HepG2 (cell line): ENCODE measurements around the gene PLXNA4. TPM values are rescaled to one million over a fixed set of nuclear protein-coding genes. Genes with fewer than 3 reads are reported as not detected.

Experiments used
- ATAC-seq: fragments of 200-7000 bp; cut with Tn5 transposase; 3 replicates; pipeline ENCODE4 v1.9.1; 2020; ENCODE audit warnings: mild to moderate bottlenecking, moderate library complexity
- BruUV-seq: library from RNA; stranded (reverse); fragments of 400-500 nt; replicated peaks from 2 replicates; lab custom pipeline; 2021; lab: Mats Ljungman, UMichigan
- CTCF ChIA-PET: fragments of 300-600 bp; formaldehyde crosslinking; extraction: SDS; loops from one replicate; lab custom pipeline; 2021; ENCODE audit warnings: low total read pairs, inconsistent platforms, low intra/inter-chr PET ratio; lab: Yijun Ruan, JAX
- POLR2A ChIA-PET: fragments of 350-600 bp; sonication (Branson Sonifier 250); formaldehyde crosslinking; loops from one replicate; lab custom pipeline; 2020; ENCODE audit warnings: antibody characterized with exemption, inconsistent platforms; lab: Yijun Ruan, JAX
- DNase-seq: peaks from one replicate; pipeline ENCODE4 v3.0.0-alpha.2; 2015; ENCODE audit warnings: low spot score
- FAIRE-seq: peaks from 3 replicates; lab custom pipeline; 2011; peaks lifted over from hg19 to GRCh38; lab: Jason Lieb, UNC
- H2AFZ ChIP-seq: one replicate; pipeline ENCODE4 v1.6.1; 2011; ENCODE audit warnings: low read length, inconsistent platforms
- H3K27ac ChIP-seq: fragments of 300-600 bp; 3 replicates; pipeline ENCODE4 v1.8.0; 2011; ENCODE audit warnings: mixed run types, mild to moderate bottlenecking, mixed read lengths, low read length, inconsistent platforms; ENCODE audit not compliant: insufficient read depth; ENCODE audit errors: extremely low read length
- H3K27me3 ChIP-seq, 2 experiments: fragments of 200-600 bp in 1 of 2; 2 replicates in 1 of 2; 3 replicates in 1 of 2; pipeline versions ENCODE4 v1.6.0 to v1.8.0; 2011; ENCODE audit warnings: low read length in 2 of 2, mild to moderate bottlenecking in 2 of 2, moderate library complexity in 2 of 2, inconsistent platforms in 1 of 2; ENCODE audit not compliant: insufficient read depth in 2 of 2, control insufficient read depth in 1 of 2
- H3K36me3 ChIP-seq, 2 experiments: fragments of 200-600 bp in 1 of 2; replicated peaks in 1 of 2; 2 replicates in 1 of 2; 3 replicates in 1 of 2; pipeline versions ENCODE4 v1.5.1 to v1.8.0; 2011; ENCODE audit warnings: low read length in 2 of 2, inconsistent platforms in 1 of 2; ENCODE audit not compliant: insufficient read depth in 2 of 2, control insufficient read depth in 1 of 2
- H3K4me1 ChIP-seq: 2 replicates; pipeline ENCODE4 v1.5.1; 2012; ENCODE audit warnings: low read length, inconsistent platforms; ENCODE audit not compliant: insufficient read depth
- H3K4me2 ChIP-seq: 2 replicates; pipeline ENCODE4 v1.6.0; 2011; ENCODE audit warnings: low read depth, low read length, inconsistent platforms
- H3K4me3 ChIP-seq, 3 experiments: fragments of 200-600 bp in 1 of 3; sonication (generic), shearing (Covaris generic) in 1 of 3; replicated peaks in 1 of 3; 2 replicates each; pipeline ENCODE4 v1.5.1; 2011 to 2016; ENCODE audit warnings: low read length in 3 of 3, inconsistent platforms in 2 of 3, low read depth in 2 of 3, mild to moderate bottlenecking in 2 of 3, control low read depth in 1 of 3, mixed read lengths in 1 of 3; ENCODE audit not compliant: insufficient read depth in 1 of 3
- H3K79me2 ChIP-seq: one replicate; pipeline ENCODE4 v1.6.1; 2011; ENCODE audit warnings: low read length, inconsistent platforms; ENCODE audit not compliant: insufficient read depth
- H3K9ac ChIP-seq: 2 replicates; pipeline ENCODE4 v1.6.0; 2011; ENCODE audit warnings: mild to moderate bottlenecking, low read depth, low read length, inconsistent platforms; ENCODE audit not compliant: insufficient read depth
- H3K9me3 ChIP-seq: 2 replicates; pipeline ENCODE4 v1.5.1; 2012; ENCODE audit warnings: mild to moderate bottlenecking, low read length
- H4K20me1 ChIP-seq: 2 replicates; pipeline ENCODE4 v1.6.0; 2011; ENCODE audit warnings: inconsistent platforms, mild to moderate bottlenecking, low read length, moderate library complexity; ENCODE audit not compliant: insufficient read depth
- CBX2 ChIP-seq, 2 experiments: fragments of 200-600 bp in 1 of 2; sonication (generic); formaldehyde crosslinking in 1 of 2; IDR thresholded peaks; 2 replicates each; pipeline versions ENCODE4 v1.7.0 to v1.8.1; 2018 to 2022; ENCODE audit warnings: low read depth in 2 of 2, low read length in 1 of 2, mild to moderate bottlenecking in 1 of 2, missing genetic modification reagents in 1 of 2
- NR1H2 ChIP-seq: sonication (generic); formaldehyde crosslinking; IDR thresholded peaks from 2 replicates; pipeline ENCODE4 v1.8.1; 2022; ENCODE audit warnings: low read depth, missing genetic modification reagents, borderline replicate concordance
- SOX5 ChIP-seq: IDR thresholded peaks from 2 replicates; pipeline ENCODE4 v1.6.1; 2016; ENCODE audit warnings: borderline replicate concordance
- ZBTB37 ChIP-seq: sonication (generic); formaldehyde crosslinking; IDR thresholded peaks from 2 replicates; pipeline ENCODE4 v1.4.0; 2020; ENCODE audit warnings: mild to moderate bottlenecking, missing genetic modification reagents
- ZNF138 ChIP-seq: sonication (generic); formaldehyde crosslinking; IDR thresholded peaks from 2 replicates; pipeline ENCODE4 v1.5.0; 2020; ENCODE audit warnings: mild to moderate bottlenecking, low read depth, missing genetic modification reagents
- ZNF3 ChIP-seq: IDR thresholded peaks from 2 replicates; pipeline ENCODE4 v1.7.0; 2017; ENCODE audit warnings: inconsistent platforms
- ZNF704 ChIP-seq: sonication (generic); formaldehyde crosslinking; IDR thresholded peaks from 2 replicates; pipeline ENCODE4 v1.8.1; 2023; ENCODE audit warnings: mild to moderate bottlenecking, inconsistent platforms, moderate library complexity, missing genetic modification reagents, borderline replicate concordance
- WGBS: methylation state at CpG from one replicate; pipeline ENCODE4 v1.1.6; 2017; ENCODE audit warnings: low lambda C conversion rate; 5-methylcytosine and 5-hydroxymethylcytosine counted together
- in situ Hi-C: cut with HindIII; loops from 2 replicates; pipeline ENCODE4 v1.10.0; 2017; ENCODE audit warnings: low pct_unique_long_range_greater_than_20kb; ENCODE audit not compliant: extremely low pct_ligation_motif_present
- intact Hi-C: fragments of 100-400 bp; cut with micrococcal nuclease; formaldehyde crosslinking; loops from one replicate; pipeline ENCODE4 v1.10.0; 2022; ENCODE audit not compliant: unreplicated experiment
- polyA plus RNA-seq, 8 experiments: library from polyadenylated mRNA; depleted of rRNA in 3 of 8; stranded (reverse) in 7 of 8; unstranded in 1 of 8; fragments of >200 nt; fragmentation: Illumina TruSeq in 4 of 8; extraction: Trizol in 4 of 8; gene quantifications; 2 replicates each; pipeline versions ENCODE4 v1.2.1 to v1.2.3, GENCODE V29; 2011 to 2016; ENCODE audit warnings: low read depth in 4 of 8, missing spikeins in 1 of 8, mixed read lengths in 1 of 8; ENCODE audit not compliant: insufficient read depth in 1 of 8
- total RNA-seq, 5 experiments: library from RNA; depleted of rRNA; stranded (reverse); fragments of >200 nt; fragmentation: Illumina TruSeq; extraction: Trizol; gene quantifications; 2 replicates each; pipeline ENCODE4 v1.2.3, GENCODE V29; 2016; ENCODE audit warnings: low read depth in 1 of 5

PLXNA4 gene
- total and polyA plus RNA-seq, 2 of the 13 experiments (the other 11 are each of a cell fraction or from before 2014, with no cell fraction given): 0.01 to 0.04 TPM

GRCh38 chr7:132412435-132412834 lies 163.8 kb downstream of the PLXNA4 start:
- Histone ChIP-seq H3K27me3 (peaks cover 0 to 9% of the 10 kb centered on the region in 2 experiments; a peak in 2 of 5 replicates), H3K36me3 (no peaks in the 10 kb centered on the region), H3K9ac (no peak overlapping the region), H3K4me2 (no peak overlapping the region)
- intact Hi-C loops: no loop called here
- no TSS peak for BruUV-seq
- no peak for ATAC-seq
- in situ Hi-C loops: no loop called here
- POLR2A ChIA-PET: no interaction called here
- TF ChIP-seq ZNF3: no peak
- TF ChIP-seq NR1H2 (CRISPR knock-in tag): no peak
- no peak for TF ChIP-seq ZNF138 (CRISPR knock-in tag)
- no peak for TF ChIP-seq ZBTB37
- no peak for TF ChIP-seq ZNF704 (CRISPR knock-in tag)
- TF ChIP-seq SOX5: no peak
- TF ChIP-seq CBX2 (IDR thresholded peaks at IDR 0.05; ENCODE audit: low read depth, low read length): no peak
- no peak for TF ChIP-seq CBX2 (CRISPR knock-in tag; IDR thresholded peaks at IDR 0.05; ENCODE audit: low read depth)
- TF ChIP-seq, all 625 proteins: peak for 0
- Histone ChIP-seq H3K4me3 (no peak overlapping the region), H3K9me3 (no peaks in the 10 kb centered on the region), H3K4me1 (no peaks in the 10 kb centered on the region), H3K79me2 (no peaks in the 10 kb centered on the region), H3K27ac (no peak overlapping the region), H2AFZ (no peak overlapping the region), H4K20me1 (no peaks in the 10 kb centered on the region)
- DNase-seq: no peak
- 0% methylated on average over 5 of the region's 5 CpGs for WGBS
- FAIRE-seq: no peak
- CTCF ChIA-PET: no interaction called here
